ENCODE results near the gene PPP6R3. TPM values are rescaled to one million over a fixed set of nuclear protein-coding genes. Genes with fewer than 3 reads are reported as not detected.

The PPP6R3 gene
- total RNA-seq, 2 donors from 2014 or later: 95.0 to 103 TPM

GRCh38 chr11:68424101-68424632 lies 36.4 kb upstream of the PPP6R3 start:
- no peak for TF ChIP-seq CTCF (IDR thresholded peaks at IDR 0.05)
- Histone ChIP-seq H3K27ac (no peak overlapping the region), H3K9ac (ENCODE audit: low read depth in 2 of 2, low read length in 2 of 2) (no peak overlapping the region), H3K9me3 (no peaks in the 10 kb centered on the region), H3K4me1 (no peaks in the 10 kb centered on the region), H3K27me3 (no peaks in the 10 kb centered on the region), H3K36me3 (peaks cover 7% of the 10 kb centered on the region), H3K4me3 (no peak overlapping the region)
- intact Hi-C loops (cut with DNase I): no loop called here
- DNase-seq: no peak

GRCh38 chr11:68424981-68425865 lies 35.3 kb upstream of the PPP6R3 start:
- H3K36me3 ChIP-seq: peaks cover 7% of the 10 kb centered on the region
- DNase-seq: no peak
- H3K27ac ChIP-seq: no peak overlapping the region
- H3K4me1 ChIP-seq: no peaks in the 10 kb centered on the region
- H3K9me3 ChIP-seq: no peaks in the 10 kb centered on the region
- no peak overlapping the region for H3K4me3 ChIP-seq
- intact Hi-C loops (cut with DNase I): no loop called here
- TF ChIP-seq CTCF (IDR thresholded peaks at IDR 0.05): no peak
- no peak overlapping the region for H3K9ac ChIP-seq (ENCODE audit: low read depth in 2 of 2, low read length in 2 of 2)
- H3K27me3 ChIP-seq: no peaks in the 10 kb centered on the region

GRCh38 chr11:68425866-68426380 lies 34.6 kb upstream of the PPP6R3 start:
- no peak for DNase-seq
- Histone ChIP-seq H3K36me3 (peaks cover 7% of the 10 kb centered on the region), H3K27ac (no peak overlapping the region), H3K9me3 (no peaks in the 10 kb centered on the region), H3K4me1 (no peaks in the 10 kb centered on the region), H3K9ac (ENCODE audit: low read depth in 2 of 2, low read length in 2 of 2) (no peak overlapping the region), H3K27me3 (no peaks in the 10 kb centered on the region), H3K4me3 (no peak overlapping the region)
- intact Hi-C loops (cut with DNase I): no loop called here
- no peak for TF ChIP-seq CTCF (IDR thresholded peaks at IDR 0.05)

GRCh38 chr11:68429661-68430060 lies 30.9 kb upstream of the PPP6R3 start:
- H3K36me3 ChIP-seq: peaks cover 7% of the 10 kb centered on the region
- H3K27me3 ChIP-seq: no peaks in the 10 kb centered on the region
- TF ChIP-seq CTCF (IDR thresholded peaks at IDR 0.05): no peak
- intact Hi-C loops (cut with DNase I): no loop called here
- H3K27ac ChIP-seq: no peak overlapping the region
- DNase-seq: no peak
- H3K9ac ChIP-seq (ENCODE audit: low read depth in 2 of 2, low read length in 2 of 2): no peak overlapping the region
- no peak overlapping the region for H3K4me3 ChIP-seq
- H3K9me3 ChIP-seq: no peaks in the 10 kb centered on the region
- H3K4me1 ChIP-seq: no peaks in the 10 kb centered on the region

- Histone ChIP-seq H3K36me3 (peaks cover 7% of the 10 kb centered on the region), H3K9ac (ENCODE audit: low read depth in 2 of 2, low read length in 2 of 2) (no peak overlapping the region), H3K4me1 (no peaks in the 10 kb centered on the region), H3K27ac (peak overlapping the region; percentile 35), H3K9me3 (no peaks in the 10 kb centered on the region), H3K4me3 (no peak overlapping the region), H3K27me3 (no peaks in the 10 kb centered on the region)
- intact Hi-C loops (cut with DNase I): no loop called here
- no peak for TF ChIP-seq CTCF (IDR thresholded peaks at IDR 0.05)
- DNase-seq: no peak
Measured at GRCh38 chr11:68430384-68430783, 30.2 kb upstream of the PPP6R3 start.
